Hematopoietic multipotent progenitor cell treated with erythropoietin and hydrocortisone succinate and interleukin-3 and kit ligand, for 15 days (in vitro differentiated cells): ENCODE results near the gene PYGL.
"Not testable (repeated sequence)": the region's sequence is repeated elsewhere in the genome, so short reads cannot be mapped to it uniquely, and the experiment has no call there.

Experiments
- DNase-seq: peaks from one replicate; pipeline ENCODE4 v3.0.0-alpha.2; 2015; ENCODE audit warnings: low spot score

Gene PYGL

DNA sequence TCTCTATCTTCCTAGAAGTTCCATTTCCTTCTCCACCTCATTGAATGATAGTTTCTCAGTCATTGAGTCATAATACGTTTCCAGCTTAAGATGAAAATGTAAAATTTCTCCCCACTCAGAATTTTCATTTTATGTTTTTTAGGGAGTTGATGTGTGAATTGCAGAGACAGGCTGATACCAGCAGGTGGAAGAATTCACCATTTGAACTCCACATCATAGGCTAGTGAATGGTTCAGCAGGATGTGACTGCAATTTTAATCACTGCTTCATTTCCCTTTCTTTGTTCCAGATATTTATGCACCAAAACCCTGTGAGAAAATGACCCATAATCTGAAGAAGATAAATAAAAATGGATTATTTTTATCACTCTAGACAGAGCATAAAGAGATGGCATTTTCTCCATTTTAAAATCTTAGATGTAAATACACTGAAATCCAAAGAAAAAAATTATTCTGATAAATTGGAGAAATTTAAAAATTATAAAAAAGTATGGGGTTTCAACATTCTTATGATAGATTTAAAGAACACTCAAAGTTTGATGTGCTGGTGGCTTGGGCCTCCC, 10.6 kb upstream of the PYGL start:
- DNase-seq, result no peak

DNA sequence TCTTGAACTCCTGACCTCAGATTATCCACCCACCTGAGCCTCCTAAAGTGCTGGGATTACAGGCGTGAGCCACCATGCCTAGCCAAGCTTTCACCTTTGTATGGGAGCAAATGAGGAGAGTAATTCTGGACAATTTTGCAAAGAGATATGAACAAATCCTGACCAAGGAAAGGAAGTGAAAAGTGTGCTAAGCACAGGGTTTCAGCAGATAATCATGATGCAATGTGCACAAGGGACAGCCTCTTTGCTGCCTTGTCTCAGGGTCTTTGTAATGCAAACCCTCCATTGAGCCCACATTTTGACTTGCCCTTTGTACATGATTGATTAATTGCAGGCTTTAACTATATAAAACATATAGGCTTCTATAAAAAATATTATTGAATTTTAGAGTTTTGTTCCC, 9.2 kb upstream of the PYGL start:
- no peak for DNase-seq

GRCh38 chr14:50951032-50951431, 6.7 kb upstream of the PYGL start:
- DNase-seq, result no peak

DNA sequence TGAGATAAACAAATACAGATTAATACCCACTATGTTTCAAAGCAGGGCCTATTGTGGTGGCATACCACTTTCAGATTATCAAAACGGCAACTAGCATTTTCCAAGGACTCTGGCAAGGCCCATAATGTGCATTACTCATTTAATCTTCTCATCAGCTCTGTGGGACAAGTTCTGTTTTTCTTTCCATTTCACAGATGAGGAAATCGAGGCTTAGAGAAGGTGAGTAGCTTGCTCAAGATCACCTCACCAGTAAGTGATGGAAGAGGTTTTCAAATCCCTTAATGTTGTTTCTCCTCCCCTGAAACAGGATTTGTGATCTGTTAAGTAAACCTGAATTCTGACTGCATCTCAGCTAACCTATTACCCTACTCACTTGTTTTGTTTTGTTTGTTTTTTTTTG, 3.9 kb upstream of the PYGL start:
- DNase-seq, result no peak

- DNase-seq, result no peak
These were observed 3.2 kb upstream of the PYGL start for GRCh38 chr14:50947446-50947845.

GRCh38 chr14:50946234-50946935, 2.1 kb upstream of the PYGL start:
- DNase-seq, result no peak

DNA sequence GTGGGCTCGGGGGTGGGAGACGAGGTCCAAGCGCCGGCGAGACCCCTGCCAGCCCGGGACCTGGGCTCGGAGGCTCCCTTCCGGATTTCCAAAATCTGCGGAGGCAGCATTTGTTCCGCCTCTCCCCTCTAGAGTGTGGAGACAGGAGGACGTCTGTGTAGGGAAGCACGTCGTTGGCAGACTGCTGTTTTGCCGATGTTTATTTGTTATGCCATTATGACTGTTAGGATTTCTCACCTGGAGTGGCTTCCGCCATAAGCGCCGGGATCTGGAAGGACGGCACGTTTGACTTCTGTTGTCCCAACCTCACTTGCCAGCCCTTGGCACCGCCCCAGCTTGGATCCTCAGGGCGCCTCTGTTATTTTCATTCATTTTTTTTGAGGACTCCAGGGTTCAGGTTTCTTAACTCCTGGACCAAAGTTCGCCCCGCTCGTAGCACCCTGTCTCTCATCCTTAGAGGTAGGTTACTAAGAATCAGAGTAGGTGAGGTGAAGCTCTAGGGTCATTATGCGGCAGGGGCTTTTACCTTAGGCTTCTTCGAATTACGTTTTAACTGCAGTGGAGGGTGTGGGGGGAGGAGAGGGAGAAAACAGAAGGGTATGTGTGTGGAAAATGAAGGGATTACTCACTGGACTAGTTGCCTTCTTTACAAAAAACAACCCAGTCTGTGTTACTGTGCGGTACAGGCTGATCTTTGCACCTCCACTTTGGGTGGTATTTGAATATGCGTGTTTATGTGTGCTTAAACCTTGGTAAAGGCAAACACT, 547 bp upstream of the PYGL start:
- no peak for DNase-seq

DNA sequence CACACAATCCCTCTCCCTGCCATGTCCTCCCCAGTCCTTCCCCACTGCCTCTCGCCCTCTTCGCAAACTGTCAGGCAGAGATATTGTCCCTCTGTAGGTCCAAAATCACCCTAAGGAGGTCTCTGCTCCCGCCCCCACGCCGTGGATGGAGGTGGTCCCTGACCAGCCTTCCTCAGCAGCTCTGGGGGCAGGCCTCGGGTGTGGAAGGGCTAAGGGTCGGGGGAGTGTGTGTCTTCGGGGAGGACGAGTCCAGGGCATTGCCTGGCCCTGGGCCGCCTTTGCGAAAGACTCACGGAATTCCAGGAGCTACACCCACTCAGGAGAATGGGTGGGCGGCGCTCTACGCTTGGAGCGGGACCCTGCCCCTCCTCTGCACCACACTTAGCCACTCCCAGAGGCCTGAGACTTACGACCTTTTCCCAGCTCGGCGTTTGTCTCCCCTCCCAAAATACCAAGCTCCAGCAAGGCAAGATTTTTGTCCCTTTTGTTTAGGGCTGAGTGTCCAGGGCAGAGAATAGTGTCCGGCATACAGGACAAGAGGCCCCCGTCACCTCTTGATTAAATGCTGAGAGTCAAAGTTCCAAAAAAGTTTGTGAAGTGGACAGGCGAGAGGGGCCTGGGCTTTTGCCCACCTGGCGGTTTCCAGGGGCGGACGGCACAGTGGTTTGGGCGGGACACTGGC, 881 bp downstream of the PYGL start:
- no peak for DNase-seq

- not testable (repeated sequence) for DNase-seq
These were observed 2.6 kb downstream of the PYGL start for GRCh38 chr14:50941638-50942037.

GRCh38 chr14:50941151-50941550, 3.1 kb downstream of the PYGL start:
- no peak for DNase-seq

GRCh38 chr14:50937800-50938199, 6.5 kb downstream of the PYGL start:
- DNase-seq, result no peak

GRCh38 chr14:50937325-50937724, 7.0 kb downstream of the PYGL start:
- DNase-seq, result no peak

- no peak for DNase-seq
These were observed 7.4 kb downstream of the PYGL start for GRCh38 chr14:50936882-50937281.

DNA sequence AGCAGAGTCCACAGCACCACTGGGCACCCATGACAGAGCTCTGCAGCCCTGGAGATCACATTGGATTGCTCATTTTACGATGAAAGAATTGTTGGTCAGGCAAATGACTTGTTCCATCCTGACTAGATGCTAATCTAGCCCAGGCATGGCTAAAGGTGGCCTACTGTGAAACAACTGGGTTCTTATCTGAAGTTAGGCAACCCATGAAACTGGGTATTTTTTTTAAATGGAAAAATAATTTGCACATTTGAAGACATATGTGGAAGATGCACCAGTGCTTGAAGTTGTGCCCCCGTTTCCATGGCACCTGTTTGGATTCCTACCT, 8.3 kb downstream of the PYGL start:
- DNase-seq, result no peak

DNA sequence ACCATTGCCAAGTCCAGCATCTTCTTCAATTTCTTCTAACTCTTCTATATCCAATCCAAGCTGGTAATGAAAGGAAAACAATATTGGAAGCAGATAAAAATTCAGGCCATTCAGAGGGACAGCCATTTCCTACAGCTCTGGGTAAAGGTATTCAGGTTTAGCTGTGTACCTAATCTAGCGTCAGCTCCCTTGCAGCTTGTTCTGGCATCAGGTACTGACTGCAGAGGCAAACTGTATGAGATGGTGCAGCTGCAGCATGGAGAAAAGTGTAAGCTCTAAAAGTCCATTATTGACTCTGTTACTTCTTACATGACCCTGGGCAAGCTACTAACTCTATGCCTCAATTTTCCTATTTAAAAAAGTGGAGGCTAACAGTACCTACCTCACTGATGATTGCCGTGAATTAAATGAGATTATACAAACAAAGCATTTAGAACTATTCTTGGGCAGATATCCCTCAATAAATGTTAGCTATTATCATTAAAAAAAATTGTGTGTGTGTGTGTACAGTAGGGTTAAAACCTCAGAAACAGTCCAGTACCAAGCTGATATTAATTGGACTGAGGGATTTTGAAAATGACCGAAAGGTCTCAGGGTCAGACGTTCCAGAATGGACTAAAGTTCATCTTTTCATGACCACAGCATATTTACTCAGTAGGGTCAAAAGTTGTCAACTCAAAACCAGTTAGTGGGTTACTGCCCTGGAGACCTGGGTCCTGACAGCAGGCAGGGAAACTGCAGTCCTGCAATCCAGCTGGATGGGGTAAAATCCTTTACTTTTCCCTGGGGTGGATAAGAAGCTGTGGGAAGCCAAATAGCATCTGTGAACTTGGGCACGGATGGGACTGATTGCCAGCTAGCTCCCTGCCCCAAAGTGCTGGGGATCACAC, 8.9 kb downstream of the PYGL start:
- no peak for DNase-seq

- DNase-seq, result no peak
These were observed 11.4 kb downstream of the PYGL start for GRCh38 chr14:50932592-50933495.

- DNase-seq, result no peak
These were observed 12.1 kb downstream of the PYGL start for GRCh38 chr14:50932156-50932555.

GRCh38 chr14:50931559-50931958, 12.7 kb downstream of the PYGL start:
- DNase-seq, result no peak

GRCh38 chr14:50929506-50929905, 14.8 kb downstream of the PYGL start:
- DNase-seq, result no peak

GRCh38 chr14:50928002-50928635, 16.2 kb downstream of the PYGL start:
- no peak for DNase-seq
